ENCODE results near the gene TMEM222.
"Not testable (repeated sequence)": the region's sequence is repeated elsewhere in the genome, so short reads cannot be mapped to it uniquely, and the experiment has no call there.

TMEM222 gene

DNA sequence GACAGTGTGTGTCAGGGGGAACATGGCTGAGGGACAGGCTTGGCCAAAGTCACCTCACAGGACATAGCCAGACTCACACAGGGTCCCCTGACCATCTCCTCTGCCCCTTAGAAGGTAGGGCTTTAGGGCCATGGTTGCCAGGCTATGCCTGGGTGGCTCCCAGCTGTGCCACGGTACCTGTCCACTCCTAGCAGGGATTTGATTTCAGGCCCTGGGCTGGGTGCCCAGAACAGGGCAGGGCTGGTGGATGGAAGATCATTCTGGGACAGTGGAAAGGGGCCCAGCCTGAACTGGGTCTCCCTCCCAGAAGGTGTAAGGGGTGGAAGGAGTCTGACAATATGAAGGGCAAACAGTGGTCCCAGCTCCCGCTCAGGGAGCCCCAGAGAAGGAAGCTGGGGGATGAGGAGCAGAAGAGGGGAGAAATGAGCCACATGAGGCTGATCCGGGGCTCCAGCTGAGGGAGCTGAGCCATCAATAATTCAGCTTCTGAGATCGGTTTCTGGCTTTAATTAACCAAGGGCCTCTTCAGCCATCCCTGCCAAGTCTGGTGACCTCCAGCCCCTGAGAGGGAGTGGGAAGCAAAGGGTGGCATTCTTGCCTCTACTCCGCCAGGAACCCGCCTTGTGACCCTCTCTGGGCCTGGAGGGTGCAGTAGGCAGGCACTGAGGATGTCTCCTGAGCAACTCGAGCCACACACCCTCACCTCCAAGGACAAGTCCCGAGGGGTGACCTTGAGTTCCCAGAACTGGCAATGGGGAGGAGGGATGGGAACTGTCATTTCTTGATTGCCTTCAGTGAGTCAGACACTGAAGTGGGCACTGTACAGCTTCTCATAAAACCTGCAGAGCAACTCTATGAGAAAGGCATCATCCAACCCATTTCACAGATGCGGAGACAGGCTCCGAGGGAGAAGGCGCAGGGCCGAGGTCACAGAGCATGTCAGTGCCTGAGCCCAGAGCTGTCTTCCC, 59.1 kb downstream of the TMEM222 start:
- DNase-seq, result no peak

DNA sequence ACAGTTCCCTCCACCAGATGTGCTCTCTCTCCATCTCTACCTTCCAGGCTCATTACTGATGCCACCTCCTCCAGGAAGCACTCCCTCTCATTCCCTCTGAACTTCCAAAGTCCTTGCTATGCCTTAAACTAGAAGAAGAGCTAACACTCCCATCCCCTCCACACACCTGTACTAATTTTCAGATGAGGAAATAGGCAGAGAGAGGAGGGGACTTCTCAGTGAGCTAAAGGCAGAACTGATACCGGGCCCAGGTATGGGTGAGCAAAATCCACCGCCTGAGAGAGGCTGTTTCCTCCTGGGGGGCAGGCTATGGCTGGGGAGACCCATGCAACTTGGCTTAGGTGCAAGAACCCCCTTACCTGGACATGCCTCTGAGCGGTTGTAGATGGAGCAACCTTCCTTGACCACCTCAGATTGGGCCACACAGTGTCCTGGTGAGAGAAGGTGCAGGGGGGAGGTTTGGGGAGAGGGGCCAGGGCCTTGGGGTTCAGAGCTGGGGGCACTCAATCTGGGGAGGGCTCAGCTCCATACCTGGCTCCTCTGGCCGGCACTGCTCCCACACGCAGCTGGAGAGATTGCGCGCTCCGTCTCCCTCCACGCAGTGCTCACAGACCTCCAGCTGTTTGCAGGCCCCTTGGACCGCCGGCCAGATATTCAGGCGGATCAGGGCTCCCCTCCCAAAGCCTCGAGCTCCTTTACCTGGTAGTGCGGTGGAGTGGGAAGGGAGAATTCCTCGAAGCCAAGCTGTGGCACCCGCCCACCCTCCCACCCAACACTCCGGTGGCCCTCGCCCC, 60.2 kb downstream of the TMEM222 start:
- no peak for DNase-seq

DNA sequence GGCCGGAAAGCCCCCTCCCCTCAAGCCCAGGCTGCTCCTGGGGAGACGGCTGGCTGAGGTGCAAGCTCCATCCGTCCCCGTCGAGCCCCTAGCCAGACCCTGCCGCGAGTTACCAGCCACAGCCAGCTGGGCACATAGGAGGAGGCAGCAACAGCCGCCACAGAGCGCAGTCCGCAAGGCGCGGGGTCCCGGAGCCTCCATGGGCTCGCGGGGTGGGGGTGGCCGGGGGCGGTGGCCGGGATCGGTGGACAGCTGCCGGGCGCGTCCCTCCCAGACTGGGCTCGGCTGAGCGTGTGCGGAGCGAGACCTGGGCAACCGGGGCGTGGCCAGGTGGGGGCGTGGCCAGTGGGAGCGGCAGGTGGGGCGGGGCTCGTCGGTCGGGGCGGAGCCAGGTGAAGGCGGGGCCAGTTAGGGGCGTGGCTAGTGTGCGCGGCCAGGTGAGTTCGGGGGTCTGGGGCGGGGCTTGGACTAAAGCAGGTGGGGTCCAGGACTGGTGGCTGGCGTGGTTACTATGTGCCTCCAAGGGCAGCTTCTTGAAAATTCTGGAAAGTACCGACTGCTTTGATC, 61.2 kb downstream of the TMEM222 start, which contains the start of gene CD164L2:
Gene CD164L2, minus strand, starts transcription at position 295 of the 567 bp plus-strand sequence. Its CDS starts 94 bp downstream, at position 201.
- no peak for DNase-seq

DNA sequence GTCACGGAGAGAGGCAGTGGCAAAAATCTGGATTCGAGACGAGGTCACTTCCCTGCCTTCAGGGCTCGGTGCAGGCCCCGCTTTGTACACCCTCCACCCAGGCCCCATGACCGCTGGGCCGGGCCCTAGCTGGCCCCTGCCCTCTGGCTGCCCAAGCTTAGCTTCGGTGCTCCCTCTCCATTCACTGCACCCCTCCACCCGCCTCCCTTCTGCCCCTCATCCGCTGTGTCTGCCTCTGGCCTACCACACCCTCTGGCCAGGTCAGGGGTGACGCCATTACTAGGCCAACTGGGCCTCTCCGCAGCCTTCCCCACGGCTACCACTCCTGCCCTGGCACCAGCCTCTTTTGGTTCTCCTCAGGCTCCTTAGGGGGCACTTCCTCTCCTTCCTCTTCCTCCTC, 61.7 kb downstream of the TMEM222 start:
- DNase-seq, result no peak

DNA sequence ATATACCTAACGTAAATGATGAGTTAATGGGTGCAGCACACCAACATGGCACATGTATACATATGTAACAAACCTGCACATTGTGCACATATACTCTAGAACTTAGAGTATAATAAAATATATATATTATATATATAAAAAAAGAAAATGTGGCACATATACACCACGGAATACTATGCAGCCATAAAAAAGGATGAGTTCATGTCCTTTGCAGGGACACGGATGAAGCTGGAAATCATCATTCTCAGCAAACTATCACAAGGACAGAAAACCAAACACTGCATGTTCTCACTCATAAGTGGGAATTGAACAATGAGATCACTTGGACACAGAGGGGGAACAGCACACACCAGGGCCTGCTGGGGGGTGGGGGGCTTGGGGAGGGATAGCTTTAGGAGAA, 62.8 kb downstream of the TMEM222 start:
- DNase-seq, result not testable (repeated sequence)

All from NCI-H524 (cell line).